ENCODE measurements around the gene NCBP1. TPM values are rescaled to one million over a fixed set of nuclear protein-coding genes. Genes with fewer than 3 reads are reported as not detected.
A peak's percentile ranks its signal among the peaks of the same experiment; 100 is the strongest.
"Not testable (repeated sequence)": the region's sequence is repeated elsewhere in the genome, so short reads cannot be mapped to it uniquely, and the experiment has no call there.

The NCBP1 gene
- total RNA-seq, 2 donors from 2014 or later, result 16.1 to 28.7 TPM

- ATAC-seq (ENCODE audit: insufficient number of reproducible peaks, low FRiP score, low read depth) (peak; percentile 85), DNase-seq (ENCODE audit: low spot score) (peak; percentile 82)
- H3K27ac ChIP-seq, result peak within 1 kb of the TSS; percentile 85 to 95
- H3K4me3 ChIP-seq, result peak within 1 kb of the TSS; percentile 92
- TF ChIP-seq CTCF (IDR thresholded peaks at IDR 0.05), result no peak
- no peaks in the 10 kb centered on the region for H3K27me3 ChIP-seq (replicated peaks; ENCODE audit: insufficient read depth)
- H3K9me3 ChIP-seq, result no peaks in the 10 kb centered on the region
- peaks cover 13 to 36% of the 10 kb centered on the region in 2 donors for H3K4me1 ChIP-seq (ENCODE audit: control insufficient read depth in 1 of 2, low read depth in 2 of 2)
- H3K36me3 ChIP-seq, result no peaks in the 10 kb centered on the region
Measured at GRCh38 chr9:97696803-97697601, 63.4 kb downstream of the NCBP1 start, which contains the start of gene XPA. Gene XPA, minus strand, starts transcription at chr9:97697340. Its CDS starts 48 bp downstream, at chr9:97697292.

GRCh38 chr9:97697837-97698236 is 64.2 kb downstream of the NCBP1 start:
- Histone ChIP-seq H3K27me3 (replicated peaks; ENCODE audit: insufficient read depth) (no peaks in the 10 kb centered on the region), H3K36me3 (no peaks in the 10 kb centered on the region), H3K4me1 (ENCODE audit: control insufficient read depth in 1 of 2, low read depth in 2 of 2) (peaks cover 13 to 36% of the 10 kb centered on the region in 2 donors), H3K4me3 (peak overlapping the region; percentile 92), H3K27ac (peak overlapping the region; percentile 85 to 95), H3K9me3 (no peaks in the 10 kb centered on the region)
- no peak for ATAC-seq (ENCODE audit: insufficient number of reproducible peaks, low FRiP score, low read depth)
- TF ChIP-seq CTCF (IDR thresholded peaks at IDR 0.05), result no peak
- no peak for DNase-seq (ENCODE audit: low spot score)

- TF ChIP-seq CTCF (IDR thresholded peaks at IDR 0.05), result no peak
- no peaks in the 10 kb centered on the region for H3K9me3 ChIP-seq
- no peaks in the 10 kb centered on the region for H3K27me3 ChIP-seq (replicated peaks; ENCODE audit: insufficient read depth)
- H3K27ac ChIP-seq, result no peak overlapping the region
- H3K4me1 ChIP-seq (ENCODE audit: control insufficient read depth in 1 of 2, low read depth in 2 of 2), result peaks cover 13 to 31% of the 10 kb centered on the region in 2 donors
- H3K36me3 ChIP-seq, result no peaks in the 10 kb centered on the region
- no peak for ATAC-seq (ENCODE audit: insufficient number of reproducible peaks, low FRiP score, low read depth)
- H3K4me3 ChIP-seq, result no peak overlapping the region
- DNase-seq (ENCODE audit: low spot score), result no peak
Measured at GRCh38 chr9:97698865-97699264, 65.2 kb downstream of the NCBP1 start.

- not testable (repeated sequence) for H3K4me3 ChIP-seq; DNase-seq (ENCODE audit: low spot score); H3K27me3 ChIP-seq (replicated peaks; ENCODE audit: insufficient read depth); ATAC-seq (ENCODE audit: insufficient number of reproducible peaks, low FRiP score, low read depth); H3K27ac ChIP-seq; H3K36me3 ChIP-seq; H3K9me3 ChIP-seq
- H3K4me1 ChIP-seq (ENCODE audit: control insufficient read depth in 1 of 2, low read depth in 2 of 2), result peaks cover 16 to 31% of the 10 kb centered on the region in 2 donors
Measured at GRCh38 chr9:97699281-97699680, 65.7 kb downstream of the NCBP1 start.

- H3K4me1 ChIP-seq (ENCODE audit: control insufficient read depth in 1 of 2, low read depth in 2 of 2), result peaks cover 20 to 31% of the 10 kb centered on the region in 2 donors
- DNase-seq (ENCODE audit: low spot score); H3K27me3 ChIP-seq (replicated peaks; ENCODE audit: insufficient read depth); H3K27ac ChIP-seq; H3K9me3 ChIP-seq; ATAC-seq (ENCODE audit: insufficient number of reproducible peaks, low FRiP score, low read depth); H3K4me3 ChIP-seq; H3K36me3 ChIP-seq: not testable (repeated sequence)
Measured at GRCh38 chr9:97699824-97700223, 66.2 kb downstream of the NCBP1 start.

GRCh38 chr9:97703437-97704344 is 70.1 kb downstream of the NCBP1 start:
- ATAC-seq (ENCODE audit: insufficient number of reproducible peaks, low FRiP score, low read depth) (peak; percentile 63), DNase-seq (ENCODE audit: low spot score) (no peak)
- no peak for TF ChIP-seq CTCF (IDR thresholded peaks at IDR 0.05)
- H3K36me3 ChIP-seq, result no peaks in the 10 kb centered on the region
- H3K4me1 ChIP-seq (ENCODE audit: control insufficient read depth in 1 of 2, low read depth in 2 of 2), result peaks cover 7 to 12% of the 10 kb centered on the region in 2 donors
- H3K9me3 ChIP-seq, result no peaks in the 10 kb centered on the region
- no peaks in the 10 kb centered on the region for H3K27me3 ChIP-seq (replicated peaks; ENCODE audit: insufficient read depth)
- H3K4me3 ChIP-seq, result peak overlapping the region; percentile 40
- H3K27ac ChIP-seq, result peak overlapping the region; percentile 68 to 84

Data from thoracic aorta (tissue), 2 donors.